DND-41 (cell line): ENCODE measurements around the gene TRPT1.

Experiments used
- ATAC-seq: fragments of 200-7000 bp; cut with Tn5 transposase; 3 replicates; pipeline ENCODE4 v1.9.1; 2021; ENCODE audit warnings: low read depth; ENCODE audit not compliant: insufficient read depth
- DNase-seq: peaks from one replicate; pipeline ENCODE4 v3.0.0-alpha.2; 2020
- H2AFZ ChIP-seq: 2 replicates; pipeline ENCODE4 v1.6.0; 2012; ENCODE audit warnings: low read depth, low read length
- H3K27ac ChIP-seq: 2 replicates; pipeline ENCODE4 v1.5.1; 2012; ENCODE audit warnings: low read length, inconsistent platforms
- H3K27me3 ChIP-seq: fragments of 200-600 bp; sonication (generic); 2 replicates; pipeline ENCODE4 v1.6.0; 2012; ENCODE audit warnings: low read length, mild to moderate bottlenecking, inconsistent platforms; ENCODE audit not compliant: insufficient read depth, poor library complexity
- H3K36me3 ChIP-seq: 2 replicates; pipeline ENCODE4 v1.5.1; 2012; ENCODE audit warnings: low read length, inconsistent platforms; ENCODE audit not compliant: insufficient read depth
- H3K4me1 ChIP-seq: 2 replicates; pipeline ENCODE4 v1.5.1; 2012; ENCODE audit warnings: mild to moderate bottlenecking, low read length; ENCODE audit not compliant: insufficient read depth
- H3K4me2 ChIP-seq: 2 replicates; pipeline ENCODE4 v1.6.0; 2012; ENCODE audit warnings: mild to moderate bottlenecking, moderate library complexity, low read length, inconsistent platforms; ENCODE audit not compliant: insufficient read depth
- H3K4me3 ChIP-seq, 2 experiments: fragments of 200-600 bp in 1 of 2; shearing (Covaris generic) in 1 of 2; 2 replicates each; pipeline ENCODE4 v1.5.1; 2012 to 2016; ENCODE audit warnings: inconsistent platforms in 2 of 2, low read length in 2 of 2, mild to moderate bottlenecking in 2 of 2, low read depth in 1 of 2, moderate library complexity in 1 of 2
- H3K79me2 ChIP-seq: 2 replicates; pipeline ENCODE4 v1.6.0; 2012; ENCODE audit warnings: low read length, inconsistent platforms; ENCODE audit not compliant: insufficient read depth
- H3K9ac ChIP-seq: 2 replicates; pipeline ENCODE4 v1.6.0; 2012; ENCODE audit warnings: low read depth, mild to moderate bottlenecking, inconsistent platforms, low read length, moderate library complexity
- H3K9me3 ChIP-seq: 2 replicates; pipeline ENCODE4 v1.5.1; 2012; ENCODE audit warnings: low read length, moderate library complexity, mild to moderate bottlenecking, inconsistent platforms; ENCODE audit not compliant: insufficient read depth, severe bottlenecking
- H4K20me1 ChIP-seq: 2 replicates; pipeline ENCODE4 v1.6.0; 2012; ENCODE audit warnings: low read length; ENCODE audit not compliant: insufficient read depth
- CTCF ChIP-seq: IDR thresholded peaks from 2 replicates; pipeline ENCODE4 v1.5.1; 2012; ENCODE audit warnings: borderline replicate concordance, low read length, moderate library complexity, mild to moderate bottlenecking; ENCODE audit not compliant: poor library complexity, severe bottlenecking; ENCODE audit errors: extremely low read depth
- EZH2 ChIP-seq: IDR thresholded peaks from 3 replicates; pipeline ENCODE4 v1.6.1; 2012; ENCODE audit warnings: borderline replicate concordance, low read depth, mild to moderate bottlenecking, moderate library complexity, low read length, inconsistent platforms; ENCODE audit not compliant: severe bottlenecking

The TRPT1 gene

GRCh38 chr11:64258946-64259532 lies 33.1 kb upstream of the TRPT1 start:
- no peak overlapping the region for H3K27ac ChIP-seq
- TF ChIP-seq EZH2, result no peak
- TF ChIP-seq CTCF, result no peak
- no peak overlapping the region for H2AFZ ChIP-seq
- H3K4me3 ChIP-seq, result no peak overlapping the region
- no peaks in the 10 kb centered on the region for H3K27me3 ChIP-seq
- no peak overlapping the region for H3K9ac ChIP-seq
- H4K20me1 ChIP-seq, result no peaks in the 10 kb centered on the region
- H3K79me2 ChIP-seq, result no peaks in the 10 kb centered on the region
- no peak for DNase-seq
- no peaks in the 10 kb centered on the region for H3K9me3 ChIP-seq
- H3K4me2 ChIP-seq, result no peak overlapping the region
- ATAC-seq, result no peak
- H3K36me3 ChIP-seq, result peaks cover 57% of the 10 kb centered on the region
- no peaks in the 10 kb centered on the region for H3K4me1 ChIP-seq

- H3K9me3 ChIP-seq, result no peaks in the 10 kb centered on the region
- H4K20me1 ChIP-seq, result 0 out of 2 replicates have a peak, but pooled peaks cover 3% of the 10 kb centered on the region
- H3K79me2 ChIP-seq, result no peaks in the 10 kb centered on the region
- H3K27ac ChIP-seq, result no peak overlapping the region
- ATAC-seq, result no peak
- no peak overlapping the region for H3K4me3 ChIP-seq
- no peaks in the 10 kb centered on the region for H3K27me3 ChIP-seq
- DNase-seq, result no peak
- no peaks in the 10 kb centered on the region for H3K4me1 ChIP-seq
- H2AFZ ChIP-seq, result no peak overlapping the region
- peaks cover 54% of the 10 kb centered on the region for H3K36me3 ChIP-seq
- no peak overlapping the region for H3K4me2 ChIP-seq
- H3K9ac ChIP-seq, result no peak overlapping the region
- TF ChIP-seq CTCF (no peak), EZH2 (no peak)
Measured at GRCh38 chr11:64258356-64258755, 32.4 kb upstream of the TRPT1 start.

GRCh38 chr11:64256300-64256699 lies 30.3 kb upstream of the TRPT1 start:
- Histone ChIP-seq H3K4me2 (no peak overlapping the region), H4K20me1 (peaks cover 7% of the 10 kb centered on the region; the same call in 1 of the 2 replicates), H3K4me1 (peaks cover 16% of the 10 kb centered on the region), H3K27ac (no peak overlapping the region), H3K9me3 (no peaks in the 10 kb centered on the region), H3K79me2 (peaks cover 7% of the 10 kb centered on the region; the same call in 1 of the 2 replicates), H2AFZ (no peak overlapping the region), H3K27me3 (no peaks in the 10 kb centered on the region), H3K9ac (no peak overlapping the region), H3K36me3 (peaks cover 40% of the 10 kb centered on the region), H3K4me3 (no peak overlapping the region)
- DNase-seq, result no peak
- no peak for ATAC-seq
- no peak for TF ChIP-seq EZH2
- TF ChIP-seq CTCF, result no peak
